ENCODE results near the gene DTNBP1.

The DTNBP1 gene

DNA sequence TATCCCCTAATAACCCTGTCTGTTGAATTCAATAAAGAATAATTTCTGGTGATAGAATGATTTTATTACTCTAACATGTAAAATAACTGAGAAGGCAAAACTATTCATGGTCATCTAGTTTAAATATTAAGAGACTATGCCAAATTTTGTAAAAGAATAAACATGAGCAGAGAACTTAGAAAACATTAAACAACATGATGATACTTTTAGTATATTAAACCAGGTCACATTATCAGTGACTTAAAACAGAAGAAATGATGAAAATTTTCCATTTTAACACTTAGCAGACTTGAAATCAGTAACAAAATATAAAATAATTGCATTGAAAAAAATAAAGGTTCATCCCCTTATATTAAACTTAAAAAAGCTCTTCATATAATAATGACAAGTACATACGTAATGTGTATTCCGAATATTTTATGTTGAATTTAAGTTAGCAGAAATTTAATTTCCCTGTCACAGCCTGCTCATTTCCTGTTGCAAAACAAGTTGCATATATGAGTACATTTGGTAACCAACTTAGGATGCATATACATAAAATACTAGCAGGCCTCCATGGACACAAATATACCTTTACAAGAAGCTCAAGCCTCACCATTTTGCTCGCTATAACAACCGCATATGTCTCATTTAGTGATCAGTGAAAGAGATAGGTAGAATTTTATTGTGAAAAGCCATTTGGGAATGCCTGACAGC is 40.6 kb downstream of the DTNBP1 start:
- no peak for DNase-seq

DNA sequence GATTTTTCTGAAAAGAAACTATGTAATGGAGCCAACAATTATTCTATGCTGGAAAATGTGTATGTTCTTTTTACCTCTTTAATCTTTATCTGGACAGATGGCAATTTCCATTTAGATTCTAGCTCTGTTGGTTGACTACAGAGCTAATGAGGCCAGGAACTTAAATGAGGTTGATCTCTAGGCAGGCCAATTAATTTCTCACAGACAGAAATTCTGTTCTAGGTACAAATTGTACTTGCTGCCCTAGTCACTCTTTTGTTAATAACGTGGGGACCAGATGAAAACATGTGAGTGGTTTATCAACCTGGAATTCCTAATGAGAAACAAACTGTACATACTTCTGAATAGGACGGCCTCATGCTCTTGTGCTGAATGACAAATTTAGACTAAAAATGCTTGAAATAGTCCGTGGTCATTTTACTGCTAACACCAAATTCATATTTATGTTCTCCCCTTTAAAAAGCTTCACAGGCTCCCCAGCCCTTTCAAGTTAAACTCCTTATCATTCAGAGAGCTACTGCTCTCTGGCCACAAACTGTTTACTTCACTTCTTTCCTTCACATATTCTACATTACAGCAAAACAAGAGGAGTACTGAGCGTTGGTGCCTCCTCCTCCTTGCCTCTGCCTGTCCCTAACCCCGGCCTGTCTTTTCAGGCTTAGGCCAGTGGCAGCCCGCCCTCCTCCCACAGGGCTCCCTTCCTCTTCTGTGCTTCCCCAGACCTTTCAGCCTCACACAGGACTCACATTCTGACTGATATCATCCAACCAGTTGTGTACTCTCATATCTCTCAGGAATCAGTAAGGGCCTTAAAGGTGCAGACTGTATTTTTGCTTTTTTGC is 41.4 kb downstream of the DTNBP1 start:
- peak; percentile 42 for DNase-seq

DNA sequence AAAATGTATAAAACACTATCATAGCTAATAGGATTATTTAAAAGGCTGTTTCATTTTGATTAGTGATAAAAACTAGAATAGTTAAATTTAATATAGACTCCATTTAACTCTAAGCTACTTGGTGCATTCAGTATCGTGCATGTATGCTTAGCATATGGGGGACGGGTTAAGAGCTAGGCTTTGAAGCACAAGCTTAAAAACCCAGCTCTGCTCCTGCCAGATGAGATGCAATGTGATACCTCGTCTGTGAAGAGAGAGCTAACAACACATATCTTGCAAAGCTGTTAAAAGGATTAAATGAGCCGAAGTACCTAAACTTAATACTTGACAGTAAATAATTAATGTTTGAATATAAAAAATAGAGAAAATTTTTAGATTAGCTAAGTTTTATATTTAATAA is 42.2 kb downstream of the DTNBP1 start:
- peak; percentile 73 for DNase-seq

DNA sequence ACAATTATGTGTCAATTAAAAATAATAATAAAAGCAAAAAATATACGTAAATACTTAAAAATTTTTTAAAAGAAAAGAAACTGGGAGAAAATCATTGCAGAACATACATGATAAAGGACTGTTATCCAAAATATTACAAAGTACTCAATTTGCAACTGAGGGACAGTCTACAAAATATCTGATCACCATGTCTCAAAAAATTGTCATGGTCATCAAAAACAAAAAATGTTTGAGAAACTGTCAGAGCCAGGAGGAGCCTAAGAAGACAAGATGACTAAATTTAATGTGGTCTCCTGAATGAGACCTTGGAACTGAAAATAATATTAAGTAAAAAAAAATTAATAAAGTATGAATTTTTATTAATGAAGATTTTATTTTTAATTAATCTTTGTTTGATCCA is 43.5 kb downstream of the DTNBP1 start:
- no peak for DNase-seq

DNA sequence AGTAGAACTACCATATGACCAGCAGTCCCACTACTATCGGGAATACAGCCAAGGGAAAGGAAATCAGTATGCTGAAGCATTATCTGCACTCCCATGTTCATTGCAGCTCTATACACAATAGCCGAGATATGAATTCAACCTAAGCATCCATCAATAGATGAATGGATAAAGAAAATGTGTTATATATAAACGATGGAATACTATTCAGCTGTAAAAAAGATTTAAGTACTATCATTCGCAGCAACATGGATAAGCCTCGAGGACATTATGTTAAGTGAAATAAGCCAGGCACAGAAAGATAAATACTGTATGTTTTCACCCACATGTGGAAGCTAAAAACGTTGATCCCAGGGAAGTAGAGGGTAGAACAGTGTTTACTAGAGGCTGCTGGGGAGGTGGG is 44.1 kb downstream of the DTNBP1 start:
- DNase-seq = no peak

DNA sequence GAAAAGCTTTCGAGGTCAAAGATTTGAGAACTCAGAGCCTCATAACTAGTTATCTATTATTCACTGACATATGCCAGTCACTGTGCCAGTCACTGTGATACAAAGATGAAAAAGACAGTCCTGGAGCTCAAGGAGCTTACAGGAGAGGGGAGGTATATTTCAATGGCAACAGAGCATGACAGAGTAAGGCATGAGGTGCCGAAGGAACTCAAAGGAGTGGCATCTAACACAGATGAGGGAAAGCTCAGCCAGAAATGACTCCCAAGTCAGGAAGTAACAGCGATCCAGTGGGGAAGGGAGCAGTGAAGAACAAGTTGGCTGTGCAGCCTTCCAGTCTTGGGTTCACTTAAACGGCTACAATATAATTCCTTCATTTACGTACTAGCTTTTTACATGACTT is 46.6 kb downstream of the DTNBP1 start:
- peak; percentile 50 for DNase-seq

DNA sequence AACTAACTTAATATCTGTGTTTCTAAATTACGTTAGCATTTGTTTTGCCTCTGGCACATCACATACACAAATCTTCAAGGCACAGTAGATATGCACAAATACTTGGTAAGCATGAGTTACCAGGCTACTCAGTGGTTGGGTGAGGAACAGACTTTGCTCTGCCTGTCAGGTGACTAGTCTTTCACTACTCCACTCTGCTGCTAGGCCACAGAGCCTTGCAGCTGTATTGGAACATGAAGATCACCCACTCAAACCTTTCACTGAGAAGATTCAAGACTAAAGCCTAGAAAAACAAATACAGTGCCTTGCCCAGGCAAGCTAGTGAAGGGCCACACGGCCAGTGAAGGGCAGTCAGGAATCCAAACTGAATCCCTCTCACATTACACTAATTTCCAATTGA is 47.0 kb downstream of the DTNBP1 start:
- DNase-seq = peak; percentile 77

DNA sequence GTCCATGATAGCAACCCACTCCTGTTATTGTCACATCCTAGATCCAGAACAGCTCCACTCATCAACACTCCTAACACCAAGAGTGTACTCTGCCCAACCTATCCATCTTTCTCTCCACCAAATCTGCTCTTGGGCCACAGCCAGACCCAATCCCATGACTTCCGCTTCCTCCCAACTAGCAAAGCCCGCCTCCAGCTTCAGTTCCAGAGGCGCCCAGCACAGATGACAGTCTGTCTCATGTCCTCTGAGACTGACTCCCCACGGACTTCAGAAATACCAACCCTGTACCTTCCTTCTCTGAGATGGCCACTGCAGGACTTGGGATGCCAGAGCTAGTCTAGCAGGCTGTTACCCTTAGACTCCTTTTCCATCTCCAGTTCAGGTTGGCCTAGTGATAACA is 48.6 kb downstream of the DTNBP1 start:
- no peak for DNase-seq

DNA sequence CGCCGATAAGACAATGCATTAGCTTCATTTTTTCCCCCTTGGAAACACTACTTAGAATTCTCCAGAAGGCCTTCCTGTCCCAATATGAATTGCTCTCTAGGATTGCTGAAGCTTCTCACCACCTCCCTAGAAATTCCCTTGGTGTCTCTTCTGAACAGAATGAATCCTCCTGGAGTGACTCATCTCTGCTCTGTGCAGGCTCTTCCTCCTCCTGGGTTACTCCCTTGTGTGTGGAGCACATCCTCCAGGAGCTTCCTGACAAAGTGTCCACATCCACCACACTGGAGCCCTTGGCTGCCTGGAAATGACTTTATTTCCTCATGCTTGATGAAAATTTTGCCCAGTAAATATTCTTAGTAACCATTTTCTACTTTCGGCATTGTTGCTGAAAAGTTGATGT is 54.4 kb downstream of the DTNBP1 start:
- no peak for DNase-seq

DNA sequence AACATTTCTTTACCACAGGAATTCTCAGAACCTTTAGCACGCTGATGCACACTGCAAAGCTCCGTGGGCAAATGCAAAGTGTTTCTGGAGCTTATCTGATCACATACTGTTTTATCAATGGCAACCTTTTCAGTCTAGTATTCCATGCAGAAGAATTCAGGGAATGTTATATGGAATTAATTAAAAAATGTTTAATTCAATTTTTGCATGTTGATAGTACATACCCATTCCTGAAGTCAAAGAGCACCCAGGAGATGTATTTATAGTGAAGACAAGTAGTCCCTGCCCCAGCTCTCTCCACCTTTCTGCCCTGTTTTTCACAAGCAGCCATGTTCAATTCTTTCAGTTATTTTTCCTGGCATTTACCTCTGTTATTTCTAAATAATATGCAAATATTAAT is 55.2 kb downstream of the DTNBP1 start:
- no peak for DNase-seq

DNA sequence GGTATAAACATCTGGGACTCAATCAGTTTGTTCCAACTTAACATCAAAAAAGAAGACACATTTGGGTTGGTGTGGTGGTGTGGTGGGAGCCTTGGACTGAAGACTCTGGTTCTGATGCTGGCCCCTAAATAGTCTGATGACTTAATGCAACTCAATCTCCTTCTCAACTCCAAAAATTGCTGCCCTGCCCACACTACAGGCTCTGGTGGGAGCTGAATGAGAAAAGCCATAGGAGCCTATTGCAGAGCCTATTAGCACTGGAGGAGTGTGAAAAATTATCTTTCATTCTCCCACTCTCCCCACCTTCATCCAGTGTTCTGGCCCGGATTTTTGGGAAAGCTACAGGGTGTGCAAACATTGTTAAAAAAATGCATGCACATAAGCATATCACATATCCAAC is 56.5 kb downstream of the DTNBP1 start:
- no peak for DNase-seq

DNA sequence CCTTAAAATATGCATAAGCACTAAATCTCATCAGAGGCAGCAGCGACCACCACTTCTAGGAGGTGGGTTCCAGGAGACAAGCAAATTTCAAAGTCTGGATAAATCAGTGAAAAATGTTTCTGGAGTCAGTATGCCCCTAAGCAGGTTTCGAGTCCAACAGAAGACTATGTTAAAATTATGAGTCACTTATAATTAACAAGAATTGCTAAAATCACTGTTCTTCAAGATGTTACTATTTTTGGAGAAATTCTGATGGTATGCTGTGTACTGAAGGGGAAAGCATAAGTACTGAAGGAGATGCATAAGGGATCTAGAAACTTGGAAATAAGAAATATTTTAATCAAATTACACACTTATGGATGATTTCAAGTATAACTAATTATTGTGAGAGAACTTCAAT is 58.0 kb downstream of the DTNBP1 start:
- DNase-seq = no peak

DNA sequence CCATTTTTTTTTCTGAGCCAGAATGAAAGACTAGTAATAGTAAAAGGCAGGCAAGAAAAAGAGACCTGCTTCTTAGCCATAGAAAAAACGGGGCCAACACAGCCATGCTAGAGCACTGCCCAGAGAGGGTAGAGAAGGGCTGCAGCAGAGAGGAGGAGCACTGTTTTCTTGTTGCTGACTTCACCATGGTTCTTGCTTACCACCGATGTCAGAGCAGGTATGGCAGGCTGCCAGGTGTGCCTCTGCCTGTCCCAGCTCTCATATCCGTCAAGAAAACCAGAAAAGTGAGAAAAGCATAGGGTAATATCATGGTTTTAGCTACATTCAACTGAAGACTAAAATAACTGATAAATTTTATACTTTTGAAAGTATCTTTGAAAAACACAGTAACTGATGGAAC is 60.7 kb downstream of the DTNBP1 start:
- DNase-seq = peak; percentile 28

DNA sequence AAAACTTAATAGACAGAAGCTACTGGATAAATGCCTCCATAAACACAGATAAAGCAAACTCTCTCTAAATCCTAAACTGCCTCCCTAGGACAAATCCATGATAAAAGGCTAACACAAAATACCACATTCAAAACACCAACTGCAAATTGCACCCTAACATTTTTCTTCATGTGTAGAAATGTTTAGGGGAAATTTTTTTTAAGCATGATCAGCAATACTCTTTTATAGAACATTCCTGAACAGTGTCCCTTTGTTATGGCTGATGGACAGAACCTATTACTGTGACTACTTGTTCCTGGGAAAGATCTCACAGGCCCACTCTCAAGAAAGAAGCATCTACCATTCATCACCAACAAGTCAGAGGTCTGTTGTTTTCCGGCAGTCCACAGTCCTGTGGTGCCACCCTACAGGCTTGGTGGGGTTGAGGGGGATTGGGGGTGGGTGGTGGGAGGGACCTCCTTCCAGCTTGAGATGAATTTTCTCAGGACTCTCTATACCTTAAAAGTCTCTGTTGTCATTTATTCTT is 64.5 kb downstream of the DTNBP1 start:
- no peak for DNase-seq

DNA sequence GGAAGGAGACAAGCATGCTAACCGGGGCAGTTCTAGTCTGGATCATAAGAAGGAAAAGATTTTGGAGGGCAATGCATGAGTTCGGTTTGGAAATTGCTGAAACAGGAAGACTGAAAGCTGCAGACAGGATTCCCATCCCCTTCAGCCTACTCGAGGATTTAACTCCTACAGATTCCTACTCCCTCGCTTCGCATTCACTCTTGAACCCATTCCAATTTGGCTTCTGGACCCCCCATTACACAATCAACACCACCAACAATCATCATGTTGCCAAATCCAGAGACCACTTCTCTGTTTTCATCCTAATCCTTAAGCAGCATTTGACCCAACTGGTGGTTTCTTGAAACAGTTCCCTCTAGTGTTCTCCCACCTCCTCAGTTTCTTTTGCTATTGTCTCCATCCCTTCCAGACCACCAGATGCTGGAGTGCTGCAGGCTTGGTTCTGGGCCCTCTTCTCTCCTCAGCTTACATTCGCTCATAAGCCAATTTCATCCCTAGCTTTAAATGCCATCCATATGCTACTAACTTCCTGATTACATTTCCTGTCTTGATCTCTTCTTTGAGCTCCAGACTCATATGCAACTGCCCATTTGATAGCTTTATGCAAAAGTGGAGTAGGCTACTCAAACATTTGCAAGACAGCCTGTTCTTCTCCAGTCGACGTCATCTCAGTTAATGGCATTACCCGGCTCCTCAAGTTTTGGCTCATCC is 66.5 kb downstream of the DTNBP1 start:
- no peak for DNase-seq

DNA sequence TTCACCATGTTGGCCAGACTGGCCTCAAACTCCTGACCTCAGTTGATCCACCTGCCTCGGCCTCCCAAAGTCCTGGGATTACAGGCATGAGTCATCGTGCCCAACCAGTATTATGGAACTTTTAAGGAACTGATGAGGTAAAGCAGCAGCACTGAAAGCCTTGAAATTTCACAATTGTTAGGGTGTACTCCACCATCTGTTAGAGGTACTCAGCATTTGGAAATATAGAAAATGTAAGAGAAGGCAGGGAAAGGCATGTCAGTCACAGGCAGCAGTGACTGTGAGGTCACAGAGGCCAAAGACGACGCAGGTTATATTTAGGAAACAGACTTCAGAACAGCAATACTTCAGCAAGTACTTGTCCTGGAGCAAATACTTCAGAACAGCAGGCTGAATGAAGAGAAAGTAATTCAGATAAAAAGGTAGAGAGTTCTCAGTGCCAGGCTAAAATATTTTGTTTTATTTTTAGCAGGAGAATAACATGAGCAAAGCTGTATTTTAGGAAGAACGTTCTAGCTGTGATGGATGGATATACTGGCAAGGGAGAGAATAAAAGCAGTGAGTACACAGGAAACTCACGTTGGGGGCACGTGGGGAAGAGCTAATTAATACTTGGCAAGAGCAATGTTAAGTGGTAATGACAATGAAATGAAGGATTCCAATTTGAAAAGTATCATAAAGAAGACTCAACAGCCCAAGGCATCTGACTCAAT is 67.2 kb downstream of the DTNBP1 start:
- no peak for DNase-seq

DNA sequence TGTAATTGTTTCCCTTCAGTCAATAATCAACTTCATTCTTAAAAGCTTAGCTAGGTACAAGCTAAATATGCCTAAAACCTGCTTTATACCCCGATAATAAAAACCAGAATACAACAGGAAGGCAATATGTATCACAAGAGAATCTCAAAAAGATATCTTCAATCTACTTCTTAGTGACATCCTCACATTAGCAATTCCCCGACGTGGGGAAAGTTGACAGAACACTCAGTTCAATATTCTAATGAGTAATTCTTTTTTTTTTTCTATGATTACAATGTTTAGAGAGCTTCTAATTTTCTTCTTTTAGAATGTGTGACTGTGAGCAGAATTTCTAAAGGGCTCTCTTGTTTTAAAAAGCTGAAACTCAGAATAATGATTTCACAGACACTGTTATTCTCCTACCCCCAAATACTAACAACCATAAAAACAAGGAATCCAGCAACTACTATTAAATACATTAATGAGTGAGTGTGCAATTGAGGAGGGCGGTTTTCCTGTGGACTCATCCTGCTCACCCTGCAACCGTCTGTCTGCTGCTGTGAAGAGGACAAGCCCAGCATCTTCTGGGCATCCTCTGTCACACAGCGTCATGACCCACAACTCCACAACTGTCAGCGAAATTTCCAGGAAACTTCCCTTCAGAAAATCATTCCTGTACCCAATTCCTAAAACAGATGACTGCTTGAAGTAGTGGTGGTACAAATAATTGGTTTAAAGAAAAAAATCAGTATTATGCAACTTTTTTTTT is 68.1 kb downstream of the DTNBP1 start:
- DNase-seq = no peak

DNA sequence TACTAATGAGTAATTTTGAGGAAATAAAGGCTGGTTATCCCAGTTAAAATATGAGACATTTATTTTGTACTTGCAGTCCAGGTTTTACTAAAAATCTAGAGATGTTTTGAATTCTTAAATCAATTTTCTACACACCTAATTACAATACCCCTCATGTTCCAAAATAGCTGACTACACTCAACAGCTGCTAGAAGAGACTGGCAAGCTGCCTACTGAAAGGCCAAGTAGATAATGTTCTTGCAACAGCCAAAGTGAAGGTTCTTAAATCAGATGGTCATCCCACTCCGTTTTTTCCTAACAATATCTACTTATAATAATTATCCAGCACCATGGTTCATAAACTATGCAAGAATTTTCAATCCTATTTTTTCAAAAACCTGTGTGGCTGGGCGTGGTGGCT is 69.0 kb downstream of the DTNBP1 start:
- no peak for DNase-seq

DNA sequence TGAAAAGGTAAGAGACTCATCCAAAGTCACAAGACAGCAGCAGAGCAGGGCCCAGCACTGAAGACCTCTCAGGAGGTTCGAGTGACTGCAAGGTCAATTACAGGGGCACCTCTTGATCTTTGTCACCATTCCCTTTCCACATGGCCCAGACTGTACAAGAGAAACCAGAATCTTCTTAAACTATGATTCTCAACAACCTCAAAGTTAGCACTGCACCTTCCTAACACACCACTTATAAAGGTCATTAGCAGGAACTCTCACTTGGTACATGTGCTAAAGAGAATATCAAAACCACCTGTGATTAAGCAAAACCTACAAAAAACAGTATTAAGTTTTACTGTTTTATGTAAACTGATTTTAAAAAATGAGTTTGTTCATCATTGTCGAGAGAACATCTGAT is 70.2 kb downstream of the DTNBP1 start:
- no peak for DNase-seq

DNA sequence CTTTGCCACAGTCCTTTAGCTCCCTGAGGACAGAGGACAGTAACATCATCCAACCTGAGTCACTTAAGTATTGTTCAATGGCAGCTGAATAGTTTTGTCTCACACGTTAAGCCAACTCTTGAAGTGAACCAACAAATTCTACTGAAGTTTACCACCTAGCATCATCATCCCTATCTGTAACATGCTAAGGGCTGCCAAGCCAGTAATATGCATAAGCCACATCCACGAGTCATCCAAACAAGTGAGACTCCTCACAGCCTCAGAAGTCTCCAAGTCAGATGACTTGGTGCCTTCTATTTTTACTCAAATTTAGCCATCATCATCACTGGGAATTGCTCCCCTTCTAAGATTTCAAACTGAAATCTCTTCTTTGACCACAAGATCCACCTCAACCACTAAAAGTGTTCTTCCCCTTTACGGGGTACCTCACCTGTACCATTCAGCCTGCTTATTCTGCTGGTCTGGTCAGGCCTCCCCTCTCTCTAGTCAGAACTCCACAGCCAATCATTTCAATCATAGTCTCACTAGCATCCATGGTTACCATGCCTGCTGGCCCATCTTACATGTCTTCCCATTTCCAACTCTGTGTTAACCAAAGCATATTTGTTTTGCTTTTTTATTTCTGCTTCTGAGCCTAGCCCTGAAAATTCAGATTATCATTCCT is 73.7 kb downstream of the DTNBP1 start:
- no peak for DNase-seq

DNA sequence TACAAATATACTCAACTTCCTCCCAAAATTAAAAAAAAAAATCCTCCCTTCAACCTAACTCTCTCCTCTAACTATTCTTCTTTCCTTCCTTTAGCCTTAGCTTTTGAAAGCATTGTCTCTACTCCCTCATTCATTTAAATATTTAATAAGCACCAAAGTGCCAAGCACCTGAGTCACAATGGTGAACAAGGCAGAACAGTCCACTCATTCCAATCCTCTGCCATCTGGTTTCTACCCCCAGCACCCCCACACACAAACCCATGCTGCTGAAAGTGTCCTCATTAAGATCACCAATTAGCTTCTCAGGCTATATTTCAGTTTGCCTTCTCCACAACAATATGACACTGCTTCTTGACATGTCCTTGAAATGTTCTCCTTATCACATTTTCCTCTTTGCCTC is 76.3 kb downstream of the DTNBP1 start:
- no peak for DNase-seq

DNA sequence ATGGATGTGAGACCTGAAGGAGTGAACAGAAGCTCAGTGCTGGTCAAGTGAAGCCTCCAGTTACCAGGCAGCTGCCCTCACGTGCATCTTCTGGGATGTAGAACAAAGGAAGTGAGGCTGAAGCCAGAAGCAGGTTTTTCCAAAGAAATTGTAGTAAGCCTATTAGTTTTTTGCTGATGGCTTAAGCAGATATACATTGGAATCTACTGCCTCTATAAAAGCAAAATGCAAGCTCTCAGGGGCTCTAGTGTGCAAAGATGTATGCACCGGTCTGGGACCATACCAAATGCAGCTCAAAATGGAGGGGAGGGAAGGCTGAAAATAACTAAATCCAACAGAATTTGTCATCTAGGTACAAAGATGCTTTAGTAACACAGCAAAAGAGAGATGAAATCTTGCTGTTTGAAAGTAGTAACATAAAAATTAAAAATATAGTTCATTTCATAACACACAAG is 77.0 kb downstream of the DTNBP1 start:
- DNase-seq = no peak
